Activated CD4-positive, alpha-beta T cell treated with anti-CD3 and anti-CD28 coated beads, Interleukin-2, Interleukin-4, amounts not matched to agents 100 ng/mL and 50 ng/mL, durations not matched to agents 16 hours and 8 hours (primary cell): ENCODE results near the gene NELFA.

Experiments used
- DNase-seq: peaks from one replicate; pipeline ENCODE4 v3.0.0-alpha.2; 2020; ENCODE audit warnings: low spot score

NELFA gene

GRCh38 chr4:1937550-1937949 lies 71.2 kb downstream of the NELFA start:
- no peak for DNase-seq

GRCh38 chr4:1933700-1934099 lies 75.1 kb downstream of the NELFA start:
- DNase-seq = no peak

DNA sequence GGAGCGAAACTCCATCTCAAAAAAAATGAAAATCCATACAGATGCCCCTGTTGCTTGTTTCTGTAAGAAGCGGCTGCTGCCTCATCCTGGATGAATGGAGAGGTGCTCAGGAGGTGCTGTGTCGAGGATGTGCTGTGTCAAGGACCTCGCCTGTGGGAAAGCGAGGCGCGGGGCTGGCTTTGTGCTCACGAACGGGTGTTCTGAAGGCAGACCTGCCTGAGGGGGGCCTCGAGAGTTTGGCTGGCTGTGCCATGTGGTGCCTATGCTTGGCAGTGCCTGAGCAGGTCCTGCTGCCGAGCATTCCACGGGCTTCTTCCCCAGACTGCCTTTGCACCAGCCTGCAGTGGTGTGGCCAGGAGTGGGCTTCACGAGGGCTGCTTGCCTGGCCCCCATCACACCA lies 76.0 kb downstream of the NELFA start:
- DNase-seq = no peak
